Activated naive CD4-positive, alpha-beta T cell treated with anti-CD3 and anti-CD28 coated beads, Interleukin-2, amount 50 U/mL, for 72 hours (primary cell): Measurements from ENCODE around the gene WNK4. TPM values are rescaled to one million over a fixed set of nuclear protein-coding genes. Genes with fewer than 3 reads are reported as not detected.
A peak's percentile ranks its signal among the peaks of the same experiment; 100 is the strongest.
"Not testable (repeated sequence)": the region's sequence is repeated elsewhere in the genome, so short reads cannot be mapped to it uniquely, and the experiment has no call there.

Experiments
- ATAC-seq, 2 donors: fragments of 150-1000 bp; cut with Tn5 transposase; 2 replicates each; pipeline ENCODE4 v1.10.0; 2021; ENCODE audit warnings: mild to moderate bottlenecking in 2 of 2, moderate library complexity in 2 of 2
- DNase-seq, 2 donors: peaks; one replicate each; pipeline ENCODE4 v3.0.0; 2021 to 2022; ENCODE audit warnings: low spot score in 2 of 2
- H3K27ac Mint-ChIP-seq, 2 donors: one replicate each; pipeline ENCODE4 v1.8.0; 2022; ENCODE audit warnings: mild to moderate bottlenecking in 2 of 2, mixed read lengths in 2 of 2
- H3K36me3 Mint-ChIP-seq, 2 donors: one replicate each; pipeline ENCODE4 v1.8.0; 2022; ENCODE audit warnings: mixed read lengths in 2 of 2
- H3K9me3 Mint-ChIP-seq, 2 donors: one replicate each; pipeline ENCODE4 v1.8.0; 2022; ENCODE audit warnings: mixed read lengths in 2 of 2
- total RNA-seq, 2 donors: library from RNA; stranded (reverse); gene quantifications; one replicate each; pipeline ENCODE4 v1.2.3, GENCODE V29; 2022

The WNK4 gene
- total RNA-seq, 2 donors from 2014 or later: 0.56 to 1.7 TPM

DNA sequence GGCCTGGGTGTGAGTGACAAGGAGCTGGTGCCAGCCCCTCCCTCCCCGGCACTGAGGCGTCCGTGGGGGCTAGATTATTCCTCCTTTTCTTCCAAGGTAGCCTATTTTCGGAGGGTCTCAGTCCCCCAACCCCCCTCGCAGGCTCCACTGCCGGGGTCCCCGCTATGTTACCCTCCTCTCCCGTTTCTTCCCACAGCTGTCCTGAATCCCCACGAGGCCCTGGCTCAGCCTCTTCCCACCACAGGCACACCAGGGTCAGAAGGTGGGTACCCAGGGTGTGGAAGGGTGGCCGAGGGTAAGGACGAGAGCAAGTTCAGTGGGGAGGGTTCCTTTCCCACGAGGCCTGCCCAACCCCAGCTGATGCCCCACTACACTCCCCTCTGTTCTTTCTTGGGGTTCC is 18.8 kb upstream of the WNK4 start:
- H3K27ac Mint-ChIP-seq: no peak overlapping the region
- H3K9me3 Mint-ChIP-seq: no peaks in the 10 kb centered on the region
- H3K36me3 Mint-ChIP-seq: no peaks in the 10 kb centered on the region
- DNase-seq: no peak
- ATAC-seq: no peak

DNA sequence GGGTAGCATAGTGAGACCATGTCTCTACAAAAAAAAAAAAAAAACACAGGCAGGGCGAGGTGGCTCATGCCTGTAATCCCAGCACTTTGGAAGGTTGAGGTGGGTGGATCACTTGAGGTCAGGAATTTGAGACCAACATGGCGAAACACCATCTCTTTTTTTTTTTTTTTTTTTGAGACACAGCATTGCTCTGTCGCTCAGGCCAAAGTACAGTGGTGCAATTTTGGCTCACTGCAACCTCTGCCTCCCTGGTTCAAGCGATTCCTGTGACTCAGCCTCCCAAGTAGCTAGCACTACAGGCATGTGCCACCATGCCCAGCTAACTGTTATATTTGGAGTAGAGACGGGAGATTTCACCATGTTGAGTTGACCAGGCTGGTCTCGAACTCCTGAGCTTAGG is 14.3 kb upstream of the WNK4 start:
- Mint-ChIP-seq H3K36me3 (no peaks in the 10 kb centered on the region), H3K9me3 (no peaks in the 10 kb centered on the region), H3K27ac (no peak overlapping the region)
- DNase-seq (no peak), ATAC-seq (no peak)

DNA sequence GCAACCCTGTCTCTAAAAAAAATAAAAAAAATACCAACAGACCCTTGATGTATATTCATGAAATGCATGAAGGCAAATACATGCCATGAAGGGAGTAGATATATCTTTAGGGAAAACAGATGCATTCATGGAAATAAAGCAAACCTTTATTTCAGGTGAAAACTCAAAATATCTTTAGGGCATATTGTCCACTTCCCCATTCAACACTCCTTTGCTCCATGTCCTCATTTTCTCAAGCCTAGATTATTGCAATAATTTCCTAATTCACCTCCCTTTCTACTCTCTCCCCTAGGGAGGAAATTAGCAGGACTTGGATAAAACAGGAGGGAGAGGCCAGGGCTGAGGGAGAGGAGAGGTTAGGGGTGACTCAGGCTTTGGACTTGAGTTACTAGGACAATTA is 12.9 kb upstream of the WNK4 start:
- no peak overlapping the region for H3K27ac Mint-ChIP-seq
- no peaks in the 10 kb centered on the region for H3K36me3 Mint-ChIP-seq
- H3K9me3 Mint-ChIP-seq: no peaks in the 10 kb centered on the region
- ATAC-seq: no peak
- DNase-seq: no peak

DNA sequence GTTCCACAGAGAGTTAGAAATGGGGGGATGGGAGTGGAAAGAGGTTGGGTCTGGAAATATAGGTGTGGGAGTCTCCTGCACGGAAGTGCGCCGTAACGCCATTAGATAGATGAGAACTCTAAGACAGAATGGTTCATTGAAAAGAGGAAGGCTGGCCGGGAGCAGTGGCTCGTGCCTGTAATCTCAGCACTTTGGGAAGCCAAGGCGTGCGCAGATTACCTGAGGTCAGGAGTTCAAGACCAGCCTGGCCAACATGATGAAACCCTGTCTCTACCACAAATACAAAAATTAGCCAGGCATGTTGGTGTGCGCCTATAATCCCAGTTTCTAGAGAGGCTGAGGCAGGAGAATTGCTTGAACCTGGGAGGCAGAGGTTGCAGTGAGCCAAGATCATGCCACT is 12.4 kb upstream of the WNK4 start:
- H3K36me3 Mint-ChIP-seq, H3K9me3 Mint-ChIP-seq, DNase-seq, H3K27ac Mint-ChIP-seq, ATAC-seq: not testable (repeated sequence)

DNA sequence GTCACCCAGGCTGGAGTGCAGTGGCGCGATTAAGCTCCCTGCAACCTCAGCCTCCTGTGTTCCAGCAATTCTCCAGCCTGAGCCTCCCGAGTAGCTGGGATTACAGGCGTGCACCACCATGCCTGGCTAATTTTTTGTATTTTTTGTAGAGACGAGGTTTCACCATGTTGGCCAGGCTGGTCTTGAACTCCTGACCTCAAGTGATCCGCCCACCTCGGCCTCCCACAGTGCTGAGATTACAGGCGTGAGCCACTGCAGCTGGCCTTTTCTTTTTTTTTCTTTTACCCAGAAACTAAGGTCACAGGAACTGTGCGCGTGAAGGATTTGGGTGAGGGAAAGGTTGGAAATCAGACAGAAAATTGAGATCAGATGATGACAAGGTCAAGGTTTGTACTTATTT is 10.4 kb upstream of the WNK4 start:
- not testable (repeated sequence) for DNase-seq, ATAC-seq, H3K27ac Mint-ChIP-seq, H3K9me3 Mint-ChIP-seq
- H3K36me3 Mint-ChIP-seq: peaks cover 17 to 18% of the 10 kb centered on the region in 2 donors

DNA sequence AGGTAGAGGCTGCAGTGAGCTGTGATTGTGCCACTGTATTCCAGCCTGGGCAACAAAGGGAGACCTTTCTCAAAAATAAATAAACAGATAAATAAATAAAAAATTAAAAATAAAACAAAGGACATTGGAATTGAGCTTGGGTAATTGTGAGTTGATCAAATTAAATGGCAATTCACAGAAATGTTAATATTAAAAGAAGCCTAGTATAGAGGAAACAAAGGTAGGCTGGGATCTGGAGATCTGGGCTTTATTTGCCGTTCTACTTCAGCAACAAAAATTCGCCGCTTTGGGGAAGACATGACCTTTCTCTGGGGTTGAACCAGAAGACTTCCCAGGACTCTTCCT is 7.5 kb upstream of the WNK4 start:
- no peak for DNase-seq
- no peak for ATAC-seq
- Mint-ChIP-seq H3K9me3 (no peaks in the 10 kb centered on the region), H3K36me3 (peaks cover 25 to 26% of the 10 kb centered on the region in 2 donors), H3K27ac (peak overlapping the region; percentile 92 to 99)

DNA sequence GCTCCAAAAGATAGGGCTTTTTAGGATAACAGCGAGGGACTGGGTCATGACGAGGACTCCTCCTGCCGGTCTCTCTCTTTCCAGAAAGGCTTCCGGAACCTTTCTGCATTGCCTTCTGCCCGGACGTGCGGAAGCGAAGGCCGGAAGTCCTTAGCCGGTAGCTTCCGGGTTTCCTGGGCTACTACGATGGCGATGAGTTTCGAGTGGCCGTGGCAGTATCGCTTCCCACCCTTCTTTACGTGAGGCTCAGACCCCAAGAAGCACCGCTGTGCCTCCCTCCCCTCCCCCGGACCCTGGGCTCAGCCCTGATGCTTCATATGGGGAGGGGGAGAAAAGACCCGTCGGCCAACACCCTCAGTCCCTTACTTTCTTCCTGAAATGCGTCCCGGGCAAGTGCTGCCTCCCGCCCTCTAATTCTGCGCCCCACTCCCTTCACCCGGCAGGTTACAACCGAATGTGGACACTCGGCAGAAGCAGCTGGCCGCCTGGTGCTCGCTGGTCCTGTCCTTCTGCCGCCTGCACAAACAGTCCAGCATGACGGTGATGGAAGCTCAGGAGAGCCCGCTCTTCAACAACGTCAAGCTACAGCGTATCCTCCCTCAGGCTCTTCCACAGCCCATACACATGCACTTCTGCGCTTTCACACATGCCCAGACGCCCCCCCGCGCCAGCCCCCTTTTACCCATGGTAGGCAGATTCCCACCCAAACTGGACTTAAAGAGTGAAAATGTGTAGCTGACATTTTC is 6.9 kb upstream of the WNK4 start, which contains the start of gene VPS25:
TSS of gene VPS25 (plus strand) at position 160 of the 746 bp plus-strand sequence. CDS start at position 187, 27 bp downstream.
- peaks cover 25 to 26% of the 10 kb centered on the region in 2 donors for H3K36me3 Mint-ChIP-seq
- peak within 1 kb of the TSS; percentile 92 to 99 for H3K27ac Mint-ChIP-seq
- ATAC-seq (peak; percentile 94 to 96), DNase-seq (peak; percentile 79 to 80)
- H3K9me3 Mint-ChIP-seq: no peaks in the 10 kb centered on the region

DNA sequence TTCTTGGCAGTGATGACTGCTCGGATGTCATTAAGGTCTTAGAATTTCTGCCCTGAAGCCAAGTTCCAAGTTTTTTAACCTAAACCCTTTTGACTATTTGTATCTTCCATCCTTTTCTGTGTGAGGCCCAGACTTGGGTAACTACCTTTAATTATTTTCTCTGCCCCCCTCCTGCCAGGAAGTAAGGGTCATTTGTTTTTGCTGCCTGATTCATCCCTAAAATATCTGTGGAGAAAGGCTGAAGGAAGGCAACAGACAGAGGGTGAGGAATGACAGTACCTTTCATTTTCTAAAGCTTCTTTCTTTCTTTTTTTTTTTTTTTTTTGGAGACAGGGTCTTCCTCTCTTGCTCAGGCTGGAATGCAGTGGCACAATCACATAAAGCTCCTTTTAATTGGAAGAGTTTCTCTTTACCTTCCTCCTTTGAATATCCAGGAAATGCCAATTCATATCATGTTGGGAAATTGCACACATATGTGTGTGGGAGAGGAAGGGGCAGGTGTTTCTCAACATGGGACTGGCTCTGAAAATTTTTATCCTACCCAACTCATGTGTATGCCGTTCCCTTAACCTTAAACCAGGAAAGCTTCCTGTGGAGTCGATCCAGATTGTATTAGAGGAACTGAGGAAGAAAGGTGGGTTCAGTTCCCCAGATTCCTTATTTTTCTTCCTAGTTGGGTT is 6.2 kb upstream of the WNK4 start:
- ATAC-seq: no peak
- Mint-ChIP-seq H3K36me3 (peaks cover 25 to 29% of the 10 kb centered on the region in 2 donors), H3K9me3 (no peaks in the 10 kb centered on the region), H3K27ac (peak overlapping the region; percentile 92 to 99)
- no peak for DNase-seq

DNA sequence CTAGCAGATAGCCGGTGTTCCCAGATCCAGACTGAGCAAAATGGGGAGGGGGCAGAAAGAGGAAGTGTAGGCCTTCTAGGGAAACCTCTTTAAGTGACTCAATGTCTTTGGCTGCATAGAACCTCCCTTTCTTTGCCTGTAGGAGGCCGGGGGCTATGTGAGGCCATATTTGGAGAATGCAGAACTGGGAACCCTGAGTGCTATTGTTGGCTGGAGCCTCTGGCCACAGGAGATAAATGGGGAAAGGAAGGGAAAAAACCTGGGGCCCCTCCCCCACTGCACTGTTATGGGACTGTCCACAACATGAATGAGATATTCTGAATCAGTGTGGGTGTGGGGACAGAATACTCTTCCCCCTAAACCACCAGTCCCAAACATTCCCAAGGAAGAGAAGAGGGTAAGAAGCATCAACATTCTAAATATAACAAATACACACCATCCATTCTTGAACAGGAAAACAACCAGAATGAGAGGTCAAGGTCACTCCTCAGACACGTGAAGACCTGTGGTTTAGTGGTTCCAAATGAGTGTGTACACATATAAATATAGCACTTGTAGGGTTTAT is 4.8 kb upstream of the WNK4 start:
- DNase-seq (no peak), ATAC-seq (no peak)
- H3K27ac Mint-ChIP-seq: no peak overlapping the region
- H3K36me3 Mint-ChIP-seq: peaks cover 25 to 34% of the 10 kb centered on the region in 2 donors
- no peaks in the 10 kb centered on the region for H3K9me3 Mint-ChIP-seq

DNA sequence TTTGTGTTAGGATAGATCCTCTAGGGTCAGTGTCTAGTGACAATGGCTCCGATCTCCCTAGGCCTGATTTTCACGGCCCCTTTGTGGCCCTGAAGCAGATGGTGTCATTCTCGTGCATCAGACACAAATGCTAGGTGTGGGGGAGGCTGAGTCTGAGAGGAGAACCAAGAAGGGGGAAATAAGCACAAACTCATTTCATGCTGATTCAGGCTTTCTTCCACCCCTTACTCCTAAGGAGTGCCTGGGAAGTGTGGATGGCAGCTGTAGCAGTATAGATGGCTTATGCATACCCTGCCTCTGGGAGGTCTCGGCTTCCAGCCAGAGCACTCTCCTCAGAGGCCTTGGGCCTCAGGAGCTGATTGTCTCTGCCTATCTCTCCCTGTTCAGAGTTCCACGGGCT is 1.8 kb upstream of the WNK4 start:
- DNase-seq: no peak
- H3K27ac Mint-ChIP-seq: no peak overlapping the region
- no peak for ATAC-seq
- no peaks in the 10 kb centered on the region for H3K9me3 Mint-ChIP-seq
- H3K36me3 Mint-ChIP-seq: peaks cover 19 to 35% of the 10 kb centered on the region in 2 donors

DNA sequence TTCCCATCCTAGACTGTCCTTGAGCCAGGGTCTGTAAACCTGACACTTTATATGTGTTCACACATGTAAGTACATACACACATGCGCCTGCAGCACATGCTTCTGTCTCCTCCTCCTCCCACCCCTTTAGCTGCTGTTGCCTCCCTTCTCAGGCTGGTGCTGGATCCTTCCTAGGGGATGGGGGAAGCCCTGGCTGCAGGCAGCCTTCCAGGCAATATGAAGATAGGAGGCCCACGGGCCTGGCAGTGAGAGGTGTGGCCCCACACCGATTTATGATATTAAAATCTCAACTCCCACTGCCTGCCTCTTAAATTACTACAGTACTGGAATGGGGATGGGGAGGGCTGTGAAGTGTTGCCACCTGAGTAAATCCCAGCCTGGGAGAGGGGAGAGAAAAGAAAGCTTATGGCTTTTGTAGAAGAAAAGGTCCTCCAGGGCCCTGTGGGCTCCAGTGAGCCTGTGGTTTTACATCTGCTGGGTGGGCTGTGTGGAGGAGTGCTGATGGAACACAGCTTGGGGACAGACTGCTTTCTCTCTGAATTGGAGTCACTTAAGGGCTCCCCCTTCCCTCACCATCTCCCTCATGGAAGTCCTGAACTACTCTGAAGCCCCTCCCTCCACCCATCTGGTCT is 990 bp upstream of the WNK4 start:
- DNase-seq (no peak), ATAC-seq (no peak)
- Mint-ChIP-seq H3K36me3 (peaks cover 11 to 27% of the 10 kb centered on the region in 2 donors), H3K27ac (no peak overlapping the region), H3K9me3 (no peaks in the 10 kb centered on the region)

DNA sequence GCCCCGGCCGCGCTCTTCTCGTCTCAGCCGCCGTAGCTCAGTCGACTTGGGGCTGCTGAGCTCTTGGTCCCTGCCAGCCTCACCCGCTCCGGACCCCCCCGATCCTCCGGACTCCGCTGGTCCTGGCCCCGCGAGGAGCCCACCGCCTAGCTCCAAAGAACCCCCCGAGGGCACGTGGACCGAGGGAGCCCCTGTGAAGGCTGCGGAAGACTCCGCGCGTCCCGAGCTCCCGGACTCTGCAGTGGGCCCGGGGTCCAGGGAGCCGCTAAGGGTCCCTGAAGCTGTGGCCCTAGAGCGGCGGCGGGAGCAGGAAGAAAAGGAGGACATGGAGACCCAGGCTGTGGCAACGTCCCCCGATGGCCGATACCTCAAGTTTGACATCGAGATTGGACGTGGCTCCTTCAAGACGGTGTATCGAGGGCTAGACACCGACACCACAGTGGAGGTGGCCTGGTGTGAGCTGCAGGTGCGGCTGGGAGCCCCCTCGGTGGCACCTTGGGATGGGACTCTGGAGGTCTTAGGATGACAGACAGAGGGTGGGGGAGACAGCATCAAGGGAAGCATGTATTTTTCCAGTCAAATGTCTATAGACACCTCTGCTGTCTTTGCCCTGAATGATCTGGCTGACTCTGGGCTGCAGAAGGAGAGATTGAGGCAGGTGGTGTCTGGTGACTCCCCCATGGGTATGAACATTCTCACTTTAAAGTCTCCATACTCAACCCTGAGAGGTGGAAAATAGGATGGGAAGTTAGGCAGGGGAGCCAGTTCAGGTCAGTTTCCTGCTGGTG is 635 bp downstream of the WNK4 start:
- DNase-seq (no peak), ATAC-seq (no peak)
- Mint-ChIP-seq H3K36me3 (peaks cover 6 to 21% of the 10 kb centered on the region in 2 donors), H3K9me3 (no peaks in the 10 kb centered on the region), H3K27ac (no peak overlapping the region)

DNA sequence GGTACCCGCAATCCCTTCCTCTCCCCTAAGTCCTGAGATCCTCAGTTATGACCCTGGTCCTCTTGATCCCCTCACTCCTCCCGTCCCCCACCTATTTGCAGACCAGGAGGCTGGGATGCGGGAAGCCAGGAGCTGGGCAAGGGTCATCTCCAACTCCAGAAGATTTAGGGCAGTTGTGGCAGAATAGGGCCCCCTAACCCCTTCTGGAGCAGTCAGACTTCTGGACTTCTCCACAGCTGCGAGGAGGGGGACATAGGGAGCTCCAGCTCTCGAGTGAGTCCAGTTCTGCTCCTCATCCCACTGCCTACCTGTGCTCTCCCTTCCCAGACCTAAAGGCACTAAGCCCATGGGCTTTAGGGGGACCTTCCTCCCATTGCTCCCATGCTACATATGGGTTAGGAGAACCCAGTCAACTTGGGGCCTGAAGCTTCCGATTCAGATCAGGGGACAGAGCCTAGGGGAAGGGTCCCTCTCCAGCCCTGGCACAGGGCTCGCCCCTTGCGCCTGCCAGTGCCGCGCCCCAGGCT is 1.3 kb downstream of the WNK4 start:
- H3K9me3 Mint-ChIP-seq: no peaks in the 10 kb centered on the region
- DNase-seq: no peak
- no peak for ATAC-seq
- H3K36me3 Mint-ChIP-seq: peaks cover 6 to 22% of the 10 kb centered on the region in 2 donors
- H3K27ac Mint-ChIP-seq: no peak overlapping the region

DNA sequence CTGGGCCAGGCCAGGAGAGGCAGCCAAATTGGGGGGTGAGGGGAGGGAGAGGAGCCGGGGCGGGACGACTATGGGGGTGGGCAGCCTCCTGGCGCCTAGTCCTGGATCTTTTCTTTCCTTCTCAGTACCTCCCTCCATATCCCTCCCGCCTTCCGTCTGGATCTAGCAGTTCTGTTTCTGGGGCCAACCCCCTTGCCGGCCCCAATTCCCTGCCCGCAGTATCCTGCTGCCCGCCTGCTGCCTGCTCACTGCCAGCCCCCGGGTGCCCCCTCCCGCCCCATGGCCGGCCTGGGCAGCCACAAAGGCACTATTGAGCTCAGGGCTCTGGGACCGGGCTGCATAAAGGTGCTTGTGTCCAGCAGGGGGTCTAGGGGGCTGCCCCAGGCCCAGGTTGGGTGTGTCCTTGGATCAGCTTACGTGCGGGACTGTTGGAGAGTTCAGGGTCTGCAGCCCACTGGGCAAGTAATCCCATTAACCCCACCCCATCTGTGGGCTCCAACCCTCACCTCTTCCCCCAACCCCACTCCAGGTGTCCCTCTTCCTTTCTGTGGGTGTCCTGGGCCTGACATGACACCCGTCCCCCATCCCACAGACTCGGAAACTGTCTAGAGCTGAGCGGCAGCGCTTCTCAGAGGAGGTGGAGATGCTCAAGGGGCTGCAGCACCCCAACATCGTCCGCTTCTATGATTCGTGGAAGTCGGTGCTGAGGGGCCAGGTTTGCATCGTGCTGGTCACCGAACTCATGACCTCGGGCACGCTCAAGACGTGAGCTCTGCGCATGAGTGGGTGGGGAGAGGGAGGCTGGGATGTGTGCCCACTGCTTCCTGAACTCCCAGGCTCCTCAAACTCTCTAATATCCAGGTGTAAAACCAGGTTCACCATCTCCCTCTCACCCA is 2.0 kb downstream of the WNK4 start:
- Mint-ChIP-seq H3K36me3 (peaks cover 6 to 22% of the 10 kb centered on the region in 2 donors), H3K9me3 (no peaks in the 10 kb centered on the region), H3K27ac (no peak overlapping the region)
- ATAC-seq: no peak
- DNase-seq: no peak

DNA sequence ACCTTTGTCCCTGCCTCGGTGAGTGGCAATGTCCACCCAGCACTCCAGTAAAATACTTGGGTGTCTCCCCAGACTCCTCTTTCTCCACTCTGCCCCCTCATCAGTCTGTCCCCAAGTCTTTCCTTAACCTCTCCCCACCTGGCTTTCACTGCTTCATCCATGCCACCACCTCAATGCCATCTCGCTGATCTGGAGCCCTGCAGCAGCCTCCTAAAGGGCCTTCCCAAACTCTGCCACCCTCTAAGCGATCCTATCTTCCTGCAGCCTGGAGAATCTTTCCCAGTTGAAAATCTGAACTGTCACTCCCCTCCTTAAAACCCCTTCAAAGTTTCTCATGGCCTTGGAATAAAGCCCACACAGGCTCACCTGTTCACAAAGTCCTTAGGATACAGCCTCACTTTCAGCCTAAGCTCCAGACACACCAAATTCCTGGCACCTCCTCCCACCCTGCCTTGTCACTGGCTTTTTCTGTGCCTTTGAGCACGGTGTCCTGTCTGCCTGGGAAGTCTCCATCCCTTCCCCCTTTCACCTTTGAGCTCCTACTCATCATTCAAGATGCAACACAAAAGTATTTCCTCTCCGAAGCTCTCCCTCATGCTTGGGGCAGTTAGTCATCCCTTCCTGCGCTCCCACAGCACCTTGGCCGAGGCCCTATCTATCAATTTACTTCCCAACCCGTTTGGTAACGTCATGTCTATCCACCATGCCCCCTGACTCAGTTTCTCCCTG is 2.8 kb downstream of the WNK4 start:
- peaks cover 6 to 22% of the 10 kb centered on the region in 2 donors for H3K36me3 Mint-ChIP-seq
- no peaks in the 10 kb centered on the region for H3K9me3 Mint-ChIP-seq
- H3K27ac Mint-ChIP-seq: no peak overlapping the region
- DNase-seq (no peak), ATAC-seq (no peak)
